MM.1S (cell line): ENCODE measurements around the gene SCAF11.

Source experiments
- EZH2 ChIP-seq: fragments of 300-600 bp; sonication (generic); optimal IDR thresholded peaks from 2 replicates; pipeline ENCODE3; 2017; ENCODE audit warnings: low read depth, mild to moderate bottlenecking, antibody characterized with exemption, low read length, mixed read lengths
- TF ChIP-seq, protein P1 (sequence below): fragments of 300-600 bp; sonication (generic); IDR thresholded peaks from 2 replicates; pipeline ENCODE4 v1.5.1; 2016; ENCODE audit warnings: antibody characterized with exemption, low read length, mixed read lengths

DNA sequence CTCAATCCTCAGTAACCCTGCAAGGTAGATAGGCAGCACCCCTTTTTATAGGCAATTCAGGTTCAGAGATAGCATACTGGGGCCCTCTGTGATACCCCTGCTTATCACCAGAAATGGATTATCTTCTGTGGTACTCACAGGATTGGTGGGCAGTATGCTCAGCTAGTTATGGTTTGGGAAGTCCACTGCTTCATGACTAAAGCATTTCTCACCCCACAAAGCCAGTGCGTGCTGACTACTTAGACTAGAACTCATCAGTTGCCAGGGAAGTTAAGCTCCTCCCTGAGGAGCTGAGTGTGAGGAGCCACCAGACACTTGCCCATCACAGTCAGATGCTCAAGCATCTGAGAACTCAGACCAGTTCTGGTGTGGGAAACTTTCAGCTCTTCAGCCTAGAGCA lies 76.3 kb downstream of the SCAF11 start:
- TF ChIP-seq, protein P1, sequence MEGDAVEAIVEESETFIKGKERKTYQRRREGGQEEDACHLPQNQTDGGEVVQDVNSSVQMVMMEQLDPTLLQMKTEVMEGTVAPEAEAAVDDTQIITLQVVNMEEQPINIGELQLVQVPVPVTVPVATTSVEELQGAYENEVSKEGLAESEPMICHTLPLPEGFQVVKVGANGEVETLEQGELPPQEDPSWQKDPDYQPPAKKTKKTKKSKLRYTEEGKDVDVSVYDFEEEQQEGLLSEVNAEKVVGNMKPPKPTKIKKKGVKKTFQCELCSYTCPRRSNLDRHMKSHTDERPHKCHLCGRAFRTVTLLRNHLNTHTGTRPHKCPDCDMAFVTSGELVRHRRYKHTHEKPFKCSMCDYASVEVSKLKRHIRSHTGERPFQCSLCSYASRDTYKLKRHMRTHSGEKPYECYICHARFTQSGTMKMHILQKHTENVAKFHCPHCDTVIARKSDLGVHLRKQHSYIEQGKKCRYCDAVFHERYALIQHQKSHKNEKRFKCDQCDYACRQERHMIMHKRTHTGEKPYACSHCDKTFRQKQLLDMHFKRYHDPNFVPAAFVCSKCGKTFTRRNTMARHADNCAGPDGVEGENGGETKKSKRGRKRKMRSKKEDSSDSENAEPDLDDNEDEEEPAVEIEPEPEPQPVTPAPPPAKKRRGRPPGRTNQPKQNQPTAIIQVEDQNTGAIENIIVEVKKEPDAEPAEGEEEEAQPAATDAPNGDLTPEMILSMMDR, result no peak
- no peak for TF ChIP-seq EZH2
